MG63 (cell line): ENCODE measurements around the gene FOXO6. TPM values are rescaled to one million over a fixed set of nuclear protein-coding genes. Genes with fewer than 3 reads are reported as not detected.

ENCODE experiments used
- DNase-seq: peaks from one replicate; pipeline ENCODE4 v3.0.0-alpha.2; 2020
- H3K27me3 ChIP-seq: fragments of 250-450 bp; sonication (Bioruptor Pico); 2 replicates; pipeline ENCODE4 v1.5.1; 2020; ENCODE audit warnings: mild to moderate bottlenecking, moderate library complexity
- H3K36me3 ChIP-seq: fragments of 250-450 bp; sonication (Bioruptor Pico); 2 replicates; pipeline ENCODE4 v1.5.1; 2020; ENCODE audit warnings: mild to moderate bottlenecking, moderate library complexity
- H3K4me3 ChIP-seq: fragments of 250-450 bp; sonication (Bioruptor Pico); 2 replicates; pipeline ENCODE4 v1.5.1; 2020; ENCODE audit warnings: mild to moderate bottlenecking, moderate library complexity
- H3K9me3 ChIP-seq: fragments of 250-450 bp; sonication (Bioruptor Pico); 2 replicates; pipeline ENCODE4 v1.5.1; 2020; ENCODE audit warnings: mild to moderate bottlenecking, moderate library complexity
- total RNA-seq: library from RNA; depleted of rRNA; stranded (reverse); fragments of >200 nt; shearing (Covaris generic); gene quantifications from 2 replicates; pipeline ENCODE4 v1.2.3, GENCODE V29; 2014; ENCODE audit warnings: low replicate concordance

Gene FOXO6
- total RNA-seq, 1 experiment from 2014 or later: not detected

DNA sequence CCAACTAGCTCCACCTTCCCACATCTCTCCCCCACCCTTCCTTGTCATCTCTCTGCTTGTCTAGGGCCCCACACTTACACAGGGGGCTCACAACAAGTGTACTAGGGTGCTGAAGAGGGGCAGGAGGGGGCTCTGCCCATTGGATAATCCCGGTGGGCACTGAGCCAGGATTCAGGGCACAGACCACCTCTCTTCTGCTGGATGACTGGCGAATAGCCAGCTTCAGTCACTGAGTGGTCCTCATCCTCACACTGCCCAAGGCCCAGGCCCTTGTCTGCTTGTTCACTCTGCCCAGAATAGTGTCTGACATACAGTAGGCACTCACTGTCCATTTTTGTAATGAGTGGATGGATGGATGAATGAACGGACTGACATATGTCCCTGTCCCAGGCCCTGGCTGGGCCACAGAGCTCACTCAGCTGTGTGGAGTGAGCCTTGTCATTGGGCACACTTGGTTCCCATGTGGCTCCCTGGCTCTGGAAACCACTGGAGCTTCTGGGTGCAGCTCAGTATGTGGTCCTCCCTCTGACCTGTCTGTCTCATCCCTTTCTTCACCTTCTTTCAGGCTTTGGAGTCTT, 36.6 kb downstream of the FOXO6 start:
- Histone ChIP-seq H3K27me3 (no peaks in the 10 kb centered on the region), H3K36me3 (no peaks in the 10 kb centered on the region), H3K9me3 (no peaks in the 10 kb centered on the region), H3K4me3 (no peak overlapping the region)
- no peak for DNase-seq

DNA sequence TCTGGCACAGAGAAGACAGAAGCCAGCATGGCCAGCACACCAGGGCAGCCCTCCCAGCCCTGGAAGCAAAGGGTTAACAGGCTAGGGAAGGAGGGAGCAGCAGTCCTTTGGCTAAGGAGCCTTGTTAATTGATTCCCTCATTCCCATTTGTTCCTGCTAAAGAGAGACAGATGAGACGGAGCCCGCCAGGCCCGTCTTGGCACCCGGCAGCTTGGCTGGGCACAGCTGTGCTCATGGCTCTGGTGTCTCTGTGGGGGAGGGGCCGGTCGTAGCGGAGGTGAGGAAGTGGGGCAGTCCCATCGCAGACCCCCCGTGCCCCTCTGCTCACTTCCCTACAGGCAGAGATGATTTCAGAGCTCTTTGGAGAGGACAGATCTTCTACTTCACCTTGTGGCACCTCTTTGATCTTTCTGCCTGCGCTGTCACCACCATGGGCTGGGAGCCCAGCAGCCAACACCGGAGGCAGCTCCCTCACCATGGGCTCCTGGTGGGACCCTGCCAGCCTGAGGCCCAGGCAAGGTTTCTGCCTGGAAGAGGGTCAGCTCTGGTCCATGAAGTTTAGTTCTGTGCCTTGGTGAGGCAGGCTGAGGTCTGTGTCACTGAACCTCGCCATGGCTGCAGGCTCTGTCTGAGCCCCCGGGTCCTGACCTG, 38.0 kb downstream of the FOXO6 start:
- Histone ChIP-seq H3K27me3 (no peaks in the 10 kb centered on the region), H3K4me3 (no peak overlapping the region), H3K36me3 (no peaks in the 10 kb centered on the region), H3K9me3 (no peaks in the 10 kb centered on the region)
- no peak for DNase-seq

DNA sequence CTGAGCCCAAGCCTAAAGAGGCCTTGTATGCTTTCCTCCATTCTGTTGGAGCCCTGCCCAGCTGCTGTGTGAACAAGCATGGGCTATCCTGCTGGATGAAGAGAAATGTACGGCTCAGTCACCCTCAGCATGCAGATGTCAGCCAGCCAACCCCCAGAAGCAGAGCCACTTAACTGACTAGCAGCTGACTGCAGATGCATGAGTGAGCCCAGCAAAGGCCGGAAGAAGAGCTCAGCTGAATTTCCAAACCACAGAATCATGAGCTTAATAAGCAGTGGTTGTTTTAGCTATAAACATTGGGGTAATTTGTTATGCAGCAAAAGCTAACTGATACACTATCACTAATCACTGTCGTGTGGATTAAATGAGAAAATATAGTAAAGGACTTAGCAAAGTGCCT, 39.0 kb downstream of the FOXO6 start:
- Histone ChIP-seq H3K9me3 (no peaks in the 10 kb centered on the region), H3K27me3 (no peaks in the 10 kb centered on the region), H3K4me3 (no peak overlapping the region), H3K36me3 (no peaks in the 10 kb centered on the region)
- no peak for DNase-seq

- DNase-seq: no peak
- Histone ChIP-seq H3K4me3 (no peak overlapping the region), H3K36me3 (no peaks in the 10 kb centered on the region), H3K9me3 (no peaks in the 10 kb centered on the region), H3K27me3 (no peaks in the 10 kb centered on the region)
Measured at GRCh38 chr1:41401899-41402298, 40.7 kb downstream of the FOXO6 start.

DNA sequence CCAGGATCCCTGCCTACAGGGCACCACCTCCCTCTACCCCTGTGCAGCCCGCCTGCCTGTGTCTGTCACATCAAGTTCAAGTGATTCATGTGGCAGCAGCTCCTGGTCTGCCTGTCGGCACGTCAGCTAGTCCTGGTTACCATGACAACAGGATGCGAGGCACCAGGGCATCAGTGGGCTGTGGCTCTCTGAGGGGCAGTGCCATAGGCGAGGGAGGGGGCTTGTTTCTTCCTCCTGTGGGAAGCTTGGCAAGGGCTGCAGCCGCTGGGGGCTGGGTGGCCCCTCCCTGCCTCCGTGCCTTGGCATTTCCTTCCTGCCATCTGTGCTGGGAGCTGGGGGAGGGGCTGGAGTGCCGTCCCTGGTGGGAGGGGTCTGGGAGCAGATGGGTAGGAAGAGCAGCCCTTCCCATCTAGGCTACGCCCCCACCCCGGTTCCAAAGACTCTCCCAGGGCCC, 43.1 kb downstream of the FOXO6 start:
- H3K36me3 ChIP-seq: no peaks in the 10 kb centered on the region
- no peaks in the 10 kb centered on the region; the same call in 1 of the 2 replicates for H3K27me3 ChIP-seq
- no peaks in the 10 kb centered on the region for H3K9me3 ChIP-seq
- no peak overlapping the region for H3K4me3 ChIP-seq
- peak; percentile 41 for DNase-seq

- Histone ChIP-seq H3K27me3 (no peaks in the 10 kb centered on the region; the same call in 1 of the 2 replicates), H3K4me3 (no peak overlapping the region)
- DNase-seq: no peak
Measured at GRCh38 chr1:41407664-41408252, 46.5 kb downstream of the FOXO6 start.

DNA sequence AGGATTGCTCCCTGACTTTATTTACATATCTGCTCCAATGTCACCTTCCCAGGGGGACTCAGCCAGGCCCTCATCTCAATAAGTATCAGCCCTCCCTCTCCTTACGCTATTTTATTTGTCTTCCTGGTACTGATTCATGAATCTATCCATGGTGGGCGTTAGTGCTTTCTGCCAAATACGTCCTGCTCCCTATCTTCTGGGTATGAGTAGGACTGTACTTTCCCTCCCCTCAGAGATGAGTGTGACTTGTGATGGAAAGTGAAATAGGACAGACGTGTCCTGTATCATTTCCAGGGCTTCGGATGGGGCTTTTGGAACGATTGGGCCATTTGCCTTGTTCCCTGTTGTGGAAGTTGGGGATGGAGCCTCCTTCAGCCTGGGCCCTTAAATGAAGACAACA, 47.5 kb downstream of the FOXO6 start:
- Histone ChIP-seq H3K27me3 (no peaks in the 10 kb centered on the region; the same call in 1 of the 2 replicates), H3K4me3 (no peak overlapping the region), H3K9me3 (no peaks in the 10 kb centered on the region), H3K36me3 (no peaks in the 10 kb centered on the region)
- no peak for DNase-seq

More at GRCh38 chr1:41407664-41408252, 46.5 kb downstream of the FOXO6 start:
- Histone ChIP-seq H3K9me3 (no peaks in the 10 kb centered on the region), H3K36me3 (no peaks in the 10 kb centered on the region)

DNA sequence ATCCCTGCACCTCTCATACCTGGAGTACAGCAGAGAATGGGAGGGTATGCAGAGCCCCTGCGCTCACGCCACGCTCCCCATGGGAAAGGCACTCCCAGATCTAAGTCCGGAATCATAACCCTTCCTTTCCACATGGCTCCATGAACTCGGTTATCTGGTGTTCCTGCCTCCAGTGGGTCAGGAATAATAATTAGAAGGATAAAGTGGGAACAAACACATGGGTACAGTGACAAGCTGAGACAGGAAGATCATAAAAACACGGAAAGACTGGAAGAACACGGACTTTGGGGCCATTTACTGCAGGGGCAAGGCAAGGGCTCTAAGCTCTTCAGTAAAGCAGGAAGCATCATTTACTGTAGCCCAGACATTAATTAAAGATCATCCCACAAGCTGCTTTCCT, 48.6 kb downstream of the FOXO6 start:
- Histone ChIP-seq H3K27me3 (no peaks in the 10 kb centered on the region; the same call in 1 of the 2 replicates), H3K36me3 (no peaks in the 10 kb centered on the region), H3K9me3 (no peaks in the 10 kb centered on the region), H3K4me3 (no peak overlapping the region)
- DNase-seq: no peak

- Histone ChIP-seq H3K9me3 (no peaks in the 10 kb centered on the region), H3K4me3 (no peak overlapping the region), H3K27me3 (no peaks in the 10 kb centered on the region; the same call in 1 of the 2 replicates), H3K36me3 (no peaks in the 10 kb centered on the region)
- DNase-seq: no peak
Measured at GRCh38 chr1:41410462-41410861, 49.2 kb downstream of the FOXO6 start.

- Histone ChIP-seq H3K36me3 (no peaks in the 10 kb centered on the region), H3K4me3 (no peak overlapping the region), H3K27me3 (no peaks in the 10 kb centered on the region; the same call in 1 of the 2 replicates), H3K9me3 (no peaks in the 10 kb centered on the region)
- no peak for DNase-seq
Measured at GRCh38 chr1:41411229-41411628, 50.0 kb downstream of the FOXO6 start.

DNA sequence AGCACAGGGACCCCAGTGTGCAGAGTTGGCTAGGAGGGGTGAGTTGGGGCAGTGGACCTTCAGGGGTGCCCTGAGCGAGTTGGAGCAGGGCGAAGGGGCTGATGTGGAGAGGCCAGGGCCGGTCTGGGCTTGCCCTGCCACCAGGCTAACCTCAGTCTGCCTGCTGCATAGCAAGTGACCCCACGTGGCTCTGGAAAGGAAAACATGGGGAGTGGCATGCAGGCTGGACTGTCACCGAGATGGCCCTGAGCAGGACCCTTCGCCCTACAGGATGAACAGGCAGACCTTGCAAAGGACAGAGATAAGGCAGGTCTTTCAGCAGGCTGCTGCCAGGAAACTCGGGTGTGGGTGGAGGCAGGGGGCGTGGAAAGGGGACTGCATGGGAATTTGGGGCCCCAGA, 51.5 kb downstream of the FOXO6 start:
- Histone ChIP-seq H3K9me3 (no peaks in the 10 kb centered on the region), H3K27me3 (no peaks in the 10 kb centered on the region; the same call in 1 of the 2 replicates), H3K36me3 (no peaks in the 10 kb centered on the region), H3K4me3 (no peak overlapping the region)
- DNase-seq: no peak

DNA sequence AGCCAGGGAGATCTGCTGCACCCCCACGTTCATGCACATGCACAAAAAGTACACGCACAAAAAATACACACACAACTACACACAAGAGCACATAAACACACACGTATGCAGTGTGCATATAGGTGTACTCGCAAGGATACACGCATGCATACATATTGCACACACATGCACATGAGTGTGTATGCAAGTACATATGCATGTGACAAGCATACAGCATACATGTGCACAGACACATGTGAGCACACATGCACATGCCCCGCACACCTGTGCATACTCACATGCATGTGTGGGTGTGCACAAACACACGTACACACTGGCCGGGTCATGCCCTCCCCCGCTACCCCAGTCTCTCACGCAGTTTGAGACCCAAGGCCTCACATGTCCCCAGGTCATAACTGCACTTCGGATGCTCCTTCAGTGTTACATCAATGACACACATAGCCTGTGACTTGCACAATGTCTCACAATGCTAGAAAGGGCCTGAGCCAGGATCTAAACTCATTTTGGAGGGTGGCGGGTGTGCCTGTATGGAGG, 52.6 kb downstream of the FOXO6 start:
- Histone ChIP-seq H3K4me3 (no peak overlapping the region), H3K9me3 (no peaks in the 10 kb centered on the region), H3K27me3 (no peaks in the 10 kb centered on the region; the same call in 1 of the 2 replicates), H3K36me3 (no peaks in the 10 kb centered on the region)
- no peak for DNase-seq

DNA sequence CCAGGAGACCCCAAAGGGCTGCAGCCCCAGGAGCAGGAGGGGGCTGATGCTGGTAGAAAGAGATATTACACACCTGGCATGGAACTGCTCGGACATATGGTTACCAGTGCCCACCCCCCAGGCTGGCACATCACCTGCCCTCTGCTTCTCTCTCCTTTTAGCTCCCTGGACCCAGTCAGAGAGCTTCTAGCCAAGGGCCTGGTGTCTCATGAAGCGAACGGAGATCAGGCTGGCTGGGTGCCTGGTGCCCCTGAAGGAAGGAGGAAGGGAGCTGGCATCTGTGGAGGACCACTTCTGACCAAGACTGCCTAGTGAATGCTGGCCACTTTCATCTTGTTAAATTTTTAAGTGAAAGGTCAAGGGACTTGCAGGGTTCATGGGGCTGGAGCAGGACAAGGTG, 53.1 kb downstream of the FOXO6 start:
- no peaks in the 10 kb centered on the region for H3K36me3 ChIP-seq
- DNase-seq: no peak

GRCh38 chr1:41414716-41415306, 53.6 kb downstream of the FOXO6 start:
- no peaks in the 10 kb centered on the region for H3K27me3 ChIP-seq
- no peak overlapping the region for H3K4me3 ChIP-seq
- no peaks in the 10 kb centered on the region for H3K36me3 ChIP-seq
- H3K9me3 ChIP-seq: no peaks in the 10 kb centered on the region
- no peak for DNase-seq

More for the DNA sequence above, 53.1 kb downstream of the FOXO6 start:
- Histone ChIP-seq H3K27me3 (no peaks in the 10 kb centered on the region), H3K4me3 (no peak overlapping the region), H3K9me3 (no peaks in the 10 kb centered on the region)

DNA sequence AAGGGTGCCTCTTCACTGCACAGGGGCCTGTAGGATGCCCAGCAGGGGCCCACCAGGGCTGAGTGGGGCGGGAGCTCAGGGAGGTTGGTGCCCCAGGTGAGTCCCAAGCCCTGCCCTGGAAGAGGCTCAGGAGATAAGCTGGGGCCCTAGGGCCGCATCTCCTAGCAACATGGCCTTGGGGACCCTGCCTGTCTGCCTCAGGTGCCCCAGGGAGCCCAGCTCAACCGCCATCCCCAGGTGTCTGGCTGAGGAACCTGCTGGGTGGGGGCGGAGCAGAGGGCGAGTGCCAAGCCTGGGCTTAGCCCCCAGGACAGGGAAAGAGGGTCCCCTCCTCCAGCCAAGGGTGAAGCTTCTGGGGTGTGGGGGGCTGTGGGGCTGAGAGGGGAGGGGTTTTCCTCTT, 54.8 kb downstream of the FOXO6 start:
- DNase-seq: no peak

DNA sequence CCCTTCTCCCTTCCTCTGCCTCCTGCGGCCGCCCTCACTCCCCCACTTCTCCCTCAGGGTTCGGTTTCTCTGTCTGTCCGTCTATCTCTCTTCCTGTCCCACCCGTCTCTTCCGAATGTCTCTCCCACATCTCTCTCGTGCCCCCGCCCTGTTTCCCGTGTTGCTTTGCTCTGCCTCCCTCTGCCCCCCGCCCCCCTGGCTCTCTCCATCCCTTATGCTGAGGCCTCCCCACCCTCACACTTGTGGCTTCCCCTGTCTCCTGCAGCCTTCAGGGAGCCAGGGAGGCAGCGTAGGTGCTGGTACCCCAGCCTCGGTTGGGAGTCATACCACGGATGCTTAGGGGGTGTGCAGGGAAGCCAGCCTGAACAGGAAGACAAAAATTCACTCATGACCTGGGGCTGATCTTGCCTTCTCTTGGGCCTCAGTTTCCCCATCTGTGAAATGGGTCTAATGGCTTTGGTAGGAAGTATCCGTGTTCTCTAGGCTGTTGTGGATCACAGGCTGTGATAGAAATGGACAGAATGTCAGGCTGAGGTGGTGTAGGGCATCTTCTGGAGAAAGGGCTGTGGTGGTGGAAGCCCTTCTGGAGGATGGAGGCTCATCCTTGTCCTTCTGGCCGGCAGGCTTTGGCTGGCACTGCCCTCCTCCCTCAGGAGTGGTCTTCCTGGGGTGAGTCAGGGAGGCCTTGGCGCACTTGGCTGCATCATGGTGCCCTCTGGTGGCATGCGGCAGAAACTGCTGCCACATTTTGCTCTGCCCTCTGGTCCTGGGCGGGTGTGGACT, 55.5 kb downstream of the FOXO6 start:
- Histone ChIP-seq H3K36me3 (no peaks in the 10 kb centered on the region), H3K9me3 (no peaks in the 10 kb centered on the region), H3K4me3 (no peak overlapping the region), H3K27me3 (no peaks in the 10 kb centered on the region)
- DNase-seq: peak; percentile 81

More for the DNA sequence above, 54.8 kb downstream of the FOXO6 start:
- Histone ChIP-seq H3K9me3 (no peaks in the 10 kb centered on the region), H3K4me3 (no peak overlapping the region), H3K27me3 (no peaks in the 10 kb centered on the region), H3K36me3 (no peaks in the 10 kb centered on the region)

- Histone ChIP-seq H3K36me3 (no peaks in the 10 kb centered on the region), H3K4me3 (no peak overlapping the region), H3K27me3 (no peaks in the 10 kb centered on the region), H3K9me3 (no peaks in the 10 kb centered on the region)
- DNase-seq: no peak
Measured at GRCh38 chr1:41417335-41417682, 56.1 kb downstream of the FOXO6 start.
